ENCODE measurements around the gene SLC6A3. TPM values are rescaled to one million over a fixed set of nuclear protein-coding genes. Genes with fewer than 3 reads are reported as not detected.

SLC6A3 gene
- total and polyA plus RNA-seq, 2 of the 13 experiments (the other 11 are each of a cell fraction or from before 2014, with no cell fraction given): 0.01 TPM; not detected in 1

DNA sequence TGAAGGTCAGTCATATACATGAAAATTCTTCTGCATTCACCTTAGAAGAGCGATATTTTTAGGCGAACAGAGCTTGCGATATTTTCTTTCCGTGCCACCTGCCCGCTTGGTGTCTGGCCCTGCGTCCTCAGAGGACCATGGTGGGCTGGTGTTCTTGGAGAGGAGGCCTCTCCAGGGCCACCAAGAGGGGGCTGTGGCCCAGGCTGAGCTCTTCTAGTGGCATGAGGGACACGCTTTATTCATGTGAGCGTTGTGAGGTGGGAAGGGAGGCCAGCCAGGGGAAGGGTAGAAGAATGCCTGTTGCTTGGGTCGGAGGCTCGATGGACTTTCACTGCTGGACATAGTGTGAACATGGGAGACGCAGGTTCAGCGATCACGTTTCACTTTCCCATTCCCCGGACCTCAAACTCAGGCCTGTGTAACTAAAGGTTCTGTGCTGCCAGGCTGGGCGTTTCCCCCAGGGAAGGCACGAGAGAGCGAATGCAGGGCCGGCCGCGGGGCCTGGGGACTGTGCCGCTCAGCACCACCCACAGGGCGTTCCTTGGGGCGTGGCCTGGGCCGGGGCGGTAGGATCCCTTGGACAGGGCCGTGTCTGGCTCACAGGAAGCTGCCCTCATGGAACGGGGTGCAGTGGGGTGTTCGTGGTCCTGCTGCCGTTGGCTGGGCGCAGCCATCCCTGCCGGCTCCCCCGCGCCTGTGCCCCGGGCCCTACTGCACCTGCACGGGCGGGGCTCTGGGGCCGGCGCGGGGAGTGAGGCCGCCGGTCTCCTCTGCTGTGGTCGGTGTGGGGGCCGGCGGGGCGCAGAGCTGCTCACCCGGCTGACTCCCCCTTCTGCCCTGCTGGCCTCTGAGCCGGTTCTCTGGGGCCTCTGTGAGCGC is 59.6 kb downstream of the SLC6A3 start (continued):
- TF ChIP-seq, protein P1, sequence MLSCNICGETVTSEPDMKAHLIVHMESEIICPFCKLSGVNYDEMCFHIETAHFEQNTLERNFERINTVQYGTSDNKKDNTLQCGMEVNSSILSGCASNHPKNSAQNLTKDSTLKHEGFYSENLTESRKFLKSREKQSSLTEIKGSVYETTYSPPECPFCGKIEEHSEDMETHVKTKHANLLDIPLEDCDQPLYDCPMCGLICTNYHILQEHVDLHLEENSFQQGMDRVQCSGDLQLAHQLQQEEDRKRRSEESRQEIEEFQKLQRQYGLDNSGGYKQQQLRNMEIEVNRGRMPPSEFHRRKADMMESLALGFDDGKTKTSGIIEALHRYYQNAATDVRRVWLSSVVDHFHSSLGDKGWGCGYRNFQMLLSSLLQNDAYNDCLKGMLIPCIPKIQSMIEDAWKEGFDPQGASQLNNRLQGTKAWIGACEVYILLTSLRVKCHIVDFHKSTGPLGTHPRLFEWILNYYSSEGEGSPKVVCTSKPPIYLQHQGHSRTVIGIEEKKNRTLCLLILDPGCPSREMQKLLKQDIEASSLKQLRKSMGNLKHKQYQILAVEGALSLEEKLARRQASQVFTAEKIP (CRISPR knock-in tag; IDR thresholded peaks at IDR 0.05; ENCODE audit: borderline replicate concordance): no peak
- TF ChIP-seq ZNF773 (CRISPR knock-in tag; IDR thresholded peaks at IDR 0.05; ENCODE audit: borderline replicate concordance): 0 out of 2 replicates have a peak, but pooled peaks have one; percentile 30
- TF ChIP-seq, protein P2, sequence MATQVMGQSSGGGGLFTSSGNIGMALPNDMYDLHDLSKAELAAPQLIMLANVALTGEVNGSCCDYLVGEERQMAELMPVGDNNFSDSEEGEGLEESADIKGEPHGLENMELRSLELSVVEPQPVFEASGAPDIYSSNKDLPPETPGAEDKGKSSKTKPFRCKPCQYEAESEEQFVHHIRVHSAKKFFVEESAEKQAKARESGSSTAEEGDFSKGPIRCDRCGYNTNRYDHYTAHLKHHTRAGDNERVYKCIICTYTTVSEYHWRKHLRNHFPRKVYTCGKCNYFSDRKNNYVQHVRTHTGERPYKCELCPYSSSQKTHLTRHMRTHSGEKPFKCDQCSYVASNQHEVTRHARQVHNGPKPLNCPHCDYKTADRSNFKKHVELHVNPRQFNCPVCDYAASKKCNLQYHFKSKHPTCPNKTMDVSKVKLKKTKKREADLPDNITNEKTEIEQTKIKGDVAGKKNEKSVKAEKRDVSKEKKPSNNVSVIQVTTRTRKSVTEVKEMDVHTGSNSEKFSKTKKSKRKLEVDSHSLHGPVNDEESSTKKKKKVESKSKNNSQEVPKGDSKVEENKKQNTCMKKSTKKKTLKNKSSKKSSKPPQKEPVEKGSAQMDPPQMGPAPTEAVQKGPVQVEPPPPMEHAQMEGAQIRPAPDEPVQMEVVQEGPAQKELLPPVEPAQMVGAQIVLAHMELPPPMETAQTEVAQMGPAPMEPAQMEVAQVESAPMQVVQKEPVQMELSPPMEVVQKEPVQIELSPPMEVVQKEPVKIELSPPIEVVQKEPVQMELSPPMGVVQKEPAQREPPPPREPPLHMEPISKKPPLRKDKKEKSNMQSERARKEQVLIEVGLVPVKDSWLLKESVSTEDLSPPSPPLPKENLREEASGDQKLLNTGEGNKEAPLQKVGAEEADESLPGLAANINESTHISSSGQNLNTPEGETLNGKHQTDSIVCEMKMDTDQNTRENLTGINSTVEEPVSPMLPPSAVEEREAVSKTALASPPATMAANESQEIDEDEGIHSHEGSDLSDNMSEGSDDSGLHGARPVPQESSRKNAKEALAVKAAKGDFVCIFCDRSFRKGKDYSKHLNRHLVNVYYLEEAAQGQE (IDR thresholded peaks at IDR 0.05; ENCODE audit: borderline replicate concordance in 1 of 2, low read depth in 1 of 2, low read length in 2 of 2): no peak
- no peak for TF ChIP-seq FOXK2 (IDR thresholded peaks at IDR 0.05)
- TF ChIP-seq PHF5A (CRISPR knock-in tag; IDR thresholded peaks at IDR 0.05; ENCODE audit: low read depth, unreplicated experiment): no peak
- TF ChIP-seq ZSCAN9 (CRISPR knock-in tag; IDR thresholded peaks at IDR 0.05; ENCODE audit: borderline replicate concordance): no peak
- no peak for TF ChIP-seq ZNF496 (CRISPR knock-in tag; IDR thresholded peaks at IDR 0.05; ENCODE audit: insufficient replicate concordance)
- TF ChIP-seq NONO (IDR thresholded peaks at IDR 0.05): no peak
- TF ChIP-seq NONO (CRISPR knock-in tag; conservative IDR thresholded peaks at IDR 0.05): no peak
- no peak for TF ChIP-seq ZFP36 (IDR thresholded peaks at IDR 0.05; ENCODE audit: borderline replicate concordance, low read depth, low read length, partially characterized antibody)
- no peak for TF ChIP-seq ZEB1 (IDR thresholded peaks at IDR 0.05; ENCODE audit: insufficient replicate concordance, low read depth)
- TF ChIP-seq, protein P3, sequence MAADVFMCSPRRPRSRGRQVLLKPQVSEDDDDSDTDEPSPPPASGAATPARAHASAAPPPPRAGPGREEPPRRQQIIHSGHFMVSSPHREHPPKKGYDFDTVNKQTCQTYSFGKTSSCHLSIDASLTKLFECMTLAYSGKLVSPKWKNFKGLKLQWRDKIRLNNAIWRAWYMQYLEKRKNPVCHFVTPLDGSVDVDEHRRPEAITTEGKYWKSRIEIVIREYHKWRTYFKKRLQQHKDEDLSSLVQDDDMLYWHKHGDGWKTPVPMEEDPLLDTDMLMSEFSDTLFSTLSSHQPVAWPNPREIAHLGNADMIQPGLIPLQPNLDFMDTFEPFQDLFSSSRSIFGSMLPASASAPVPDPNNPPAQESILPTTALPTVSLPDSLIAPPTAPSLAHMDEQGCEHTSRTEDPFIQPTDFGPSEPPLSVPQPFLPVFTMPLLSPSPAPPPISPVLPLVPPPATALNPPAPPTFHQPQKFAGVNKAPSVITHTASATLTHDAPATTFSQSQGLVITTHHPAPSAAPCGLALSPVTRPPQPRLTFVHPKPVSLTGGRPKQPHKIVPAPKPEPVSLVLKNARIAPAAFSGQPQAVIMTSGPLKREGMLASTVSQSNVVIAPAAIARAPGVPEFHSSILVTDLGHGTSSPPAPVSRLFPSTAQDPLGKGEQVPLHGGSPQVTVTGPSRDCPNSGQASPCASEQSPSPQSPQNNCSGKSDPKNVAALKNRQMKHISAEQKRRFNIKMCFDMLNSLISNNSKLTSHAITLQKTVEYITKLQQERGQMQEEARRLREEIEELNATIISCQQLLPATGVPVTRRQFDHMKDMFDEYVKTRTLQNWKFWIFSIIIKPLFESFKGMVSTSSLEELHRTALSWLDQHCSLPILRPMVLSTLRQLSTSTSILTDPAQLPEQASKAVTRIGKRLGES (CRISPR knock-in tag; IDR thresholded peaks at IDR 0.05; ENCODE audit: borderline replicate concordance): no peak
- TF ChIP-seq ZNF883 (CRISPR knock-in tag; IDR thresholded peaks at IDR 0.05; ENCODE audit: not compliant biosample characterization): peak; percentile 39
- TF ChIP-seq ATM (IDR thresholded peaks at IDR 0.05; ENCODE audit: borderline replicate concordance): no peak
